ENCODE results near the gene UGT1A7. TPM values are rescaled to one million over a fixed set of nuclear protein-coding genes. Genes with fewer than 3 reads are reported as not detected.
"Not testable (repeated sequence)": the region's sequence is repeated elsewhere in the genome, so short reads cannot be mapped to it uniquely, and the experiment has no call there.

The UGT1A7 gene
- total RNA-seq, 1 experiment from 2014 or later, result not detected

DNA sequence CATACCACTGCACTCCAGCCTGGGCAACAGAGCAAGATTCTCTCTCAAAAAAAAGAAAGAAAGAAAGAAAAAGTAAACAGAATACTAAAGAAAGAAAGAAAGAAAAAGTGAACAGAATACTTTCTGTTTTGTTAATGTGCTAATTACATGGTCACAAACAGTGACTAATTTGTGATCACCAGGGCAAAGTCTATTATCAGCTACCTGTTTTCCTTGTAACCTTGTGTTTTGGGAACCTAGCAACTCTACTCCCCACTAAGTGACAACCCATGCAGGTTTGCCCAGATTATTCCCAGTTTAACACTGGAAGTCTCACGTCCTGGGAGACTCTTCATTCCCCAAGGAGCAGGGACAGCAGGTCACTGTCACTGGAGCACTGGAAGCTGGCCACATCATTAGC is 26.7 kb upstream of the UGT1A7 start:
- no peak for TF ChIP-seq CTCF (IDR thresholded peaks at IDR 0.05; ENCODE audit: unreplicated experiment)
- Mint-ChIP-seq H3K4me1 (ENCODE audit: insufficient read depth, unreplicated experiment) (no peaks in the 10 kb centered on the region), H3K27me3 (ENCODE audit: insufficient read depth, unreplicated experiment) (peaks cover 19% of the 10 kb centered on the region), H3K4me3 (ENCODE audit: unreplicated experiment) (no peak overlapping the region), H3K9me3 (ENCODE audit: unreplicated experiment) (no peaks in the 10 kb centered on the region), H3K36me3 (ENCODE audit: insufficient read depth, unreplicated experiment) (no peaks in the 10 kb centered on the region), H3K27ac (ENCODE audit: low read depth, unreplicated experiment) (no peak overlapping the region)
- DNase-seq (ENCODE audit: unreplicated experiment), result no peak
- ChIA-PET CTCF (no interaction called here), POLR2A (no interaction called here)
- no TSS peak for BruUV-seq (replicated peaks)
- intact Hi-C loops (cut with micrococcal nuclease), result no loop called here

DNA sequence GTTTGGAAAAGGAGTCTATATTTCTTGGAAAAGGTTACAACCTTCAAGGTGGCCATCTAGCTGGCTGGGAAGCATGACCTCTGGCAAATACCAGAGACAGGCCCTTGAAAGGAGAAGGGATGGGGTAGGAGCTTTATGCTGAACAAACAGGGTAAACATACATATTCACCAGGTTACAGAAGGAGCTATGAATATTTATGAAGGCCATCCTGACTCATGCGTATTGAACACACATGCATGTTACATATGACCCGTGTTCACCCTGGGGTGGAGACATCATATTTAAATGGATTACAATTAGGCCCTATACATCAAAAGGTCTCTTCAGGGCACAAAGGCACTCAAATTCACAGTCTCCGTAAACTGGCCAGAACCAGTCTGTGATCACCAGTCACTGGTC is 25.8 kb upstream of the UGT1A7 start:
- intact Hi-C loops (cut with micrococcal nuclease); H3K4me3 Mint-ChIP-seq (ENCODE audit: unreplicated experiment); H3K9me3 Mint-ChIP-seq (ENCODE audit: unreplicated experiment); H3K4me1 Mint-ChIP-seq (ENCODE audit: insufficient read depth, unreplicated experiment); POLR2A ChIA-PET; DNase-seq (ENCODE audit: unreplicated experiment); CTCF ChIA-PET; BruUV-seq (replicated peaks); H3K27ac Mint-ChIP-seq (ENCODE audit: low read depth, unreplicated experiment); H3K36me3 Mint-ChIP-seq (ENCODE audit: insufficient read depth, unreplicated experiment): not testable (repeated sequence)
- H3K27me3 Mint-ChIP-seq (ENCODE audit: insufficient read depth, unreplicated experiment), result peaks cover 23% of the 10 kb centered on the region

- CTCF ChIA-PET, result no interaction called here
- no peak overlapping the region for H3K4me3 Mint-ChIP-seq (ENCODE audit: unreplicated experiment)
- DNase-seq (ENCODE audit: unreplicated experiment), result no peak
- H3K4me1 Mint-ChIP-seq (ENCODE audit: insufficient read depth, unreplicated experiment), result no peaks in the 10 kb centered on the region
- H3K27ac Mint-ChIP-seq (ENCODE audit: low read depth, unreplicated experiment), result no peak overlapping the region
- intact Hi-C loops (cut with micrococcal nuclease), result no loop called here
- peaks cover 23% of the 10 kb centered on the region for H3K27me3 Mint-ChIP-seq (ENCODE audit: insufficient read depth, unreplicated experiment)
- TF ChIP-seq CTCF (IDR thresholded peaks at IDR 0.05; ENCODE audit: unreplicated experiment), result no peak
- no TSS peak for BruUV-seq (replicated peaks)
- no peaks in the 10 kb centered on the region for H3K9me3 Mint-ChIP-seq (ENCODE audit: unreplicated experiment)
- POLR2A ChIA-PET, result no interaction called here
- H3K36me3 Mint-ChIP-seq (ENCODE audit: insufficient read depth, unreplicated experiment), result no peaks in the 10 kb centered on the region
Measured at GRCh38 chr2:233656443-233656842, 25.3 kb upstream of the UGT1A7 start.

GRCh38 chr2:233658610-233659009 is 23.1 kb upstream of the UGT1A7 start:
- ChIA-PET POLR2A (interaction anchor here (1.2 kb wide), 1 partner anchor 32 kb away, joined by 3 read pairs; no protein-coding TSS in a partner anchor), CTCF (no interaction called here)
- TF ChIP-seq CTCF (IDR thresholded peaks at IDR 0.05; ENCODE audit: unreplicated experiment), result no peak
- BruUV-seq (replicated peaks), result no TSS peak
- no peak overlapping the region for H3K27ac Mint-ChIP-seq (ENCODE audit: low read depth, unreplicated experiment)
- H3K9me3 Mint-ChIP-seq (ENCODE audit: unreplicated experiment), result no peaks in the 10 kb centered on the region
- peaks cover 23% of the 10 kb centered on the region for H3K27me3 Mint-ChIP-seq (ENCODE audit: insufficient read depth, unreplicated experiment)
- intact Hi-C loops (cut with micrococcal nuclease), result no loop called here
- no peaks in the 10 kb centered on the region for H3K36me3 Mint-ChIP-seq (ENCODE audit: insufficient read depth, unreplicated experiment)
- H3K4me1 Mint-ChIP-seq (ENCODE audit: insufficient read depth, unreplicated experiment), result no peaks in the 10 kb centered on the region
- no peak for DNase-seq (ENCODE audit: unreplicated experiment)
- no peak overlapping the region for H3K4me3 Mint-ChIP-seq (ENCODE audit: unreplicated experiment)

DNA sequence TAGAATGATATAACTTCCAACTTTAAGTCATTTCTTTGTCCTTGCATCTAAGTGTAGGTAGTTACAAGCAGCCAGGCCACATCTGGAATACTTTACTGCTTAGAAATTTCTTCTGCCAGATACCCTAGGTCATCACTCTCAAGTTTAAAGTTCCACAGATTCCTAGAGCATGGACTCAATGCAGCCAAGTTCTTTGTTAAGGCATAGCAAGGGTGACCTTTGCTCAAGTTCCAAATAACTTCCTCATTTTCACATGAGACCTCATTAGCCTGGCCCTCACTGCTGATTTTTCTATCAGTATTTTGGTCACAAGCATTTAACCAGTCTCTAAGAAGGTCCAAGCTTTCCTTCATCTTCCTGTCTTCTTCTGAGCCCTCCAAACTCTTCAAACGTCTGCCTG is 17.8 kb upstream of the UGT1A7 start:
- H3K27me3 Mint-ChIP-seq (ENCODE audit: insufficient read depth, unreplicated experiment), result peaks cover 15% of the 10 kb centered on the region
- H3K36me3 Mint-ChIP-seq (ENCODE audit: insufficient read depth, unreplicated experiment), result no peaks in the 10 kb centered on the region
- CTCF ChIA-PET, result no interaction called here
- TF ChIP-seq CTCF (IDR thresholded peaks at IDR 0.05; ENCODE audit: unreplicated experiment), result no peak
- no peaks in the 10 kb centered on the region for H3K4me1 Mint-ChIP-seq (ENCODE audit: insufficient read depth, unreplicated experiment)
- H3K9me3 Mint-ChIP-seq (ENCODE audit: unreplicated experiment), result no peaks in the 10 kb centered on the region
- H3K4me3 Mint-ChIP-seq (ENCODE audit: unreplicated experiment), result no peak overlapping the region
- no TSS peak for BruUV-seq (replicated peaks)
- POLR2A ChIA-PET, result no interaction called here
- no peak for DNase-seq (ENCODE audit: unreplicated experiment)
- intact Hi-C loops (cut with micrococcal nuclease), result no loop called here
- H3K27ac Mint-ChIP-seq (ENCODE audit: low read depth, unreplicated experiment), result no peak overlapping the region
